ENCODE data around the gene ELF1.

The ELF1 gene

DNA sequence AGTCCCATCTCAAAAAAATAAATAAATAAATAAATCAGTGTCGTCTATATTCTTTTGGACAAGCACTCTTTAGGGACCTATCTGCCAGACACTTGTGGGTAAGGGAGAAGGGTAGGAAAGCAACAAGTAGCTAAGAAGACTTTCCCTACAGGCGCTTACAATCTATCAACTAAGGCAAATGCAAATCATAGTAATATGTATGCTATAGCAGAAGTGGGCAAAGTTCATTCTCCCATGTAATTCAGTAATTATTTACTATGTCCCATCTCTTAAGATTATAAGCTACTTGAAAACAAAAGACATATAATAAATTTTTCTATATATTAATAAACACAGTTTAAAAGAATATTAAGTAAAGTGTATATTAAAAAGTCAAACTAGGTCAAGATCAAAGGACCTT is 16.5 kb downstream of the ELF1 start:
- Histone ChIP-seq H2BK15ac (ENCODE audit: low read depth, poor library complexity, severe bottlenecking) (no peak overlapping the region), H4K8ac (ENCODE audit: low read length) (no peak overlapping the region), H3K27ac (ENCODE audit: low read length, poor library complexity, severe bottlenecking) (no peak overlapping the region), H3K18ac (ENCODE audit: low read depth in 1 of 2, low read length in 2 of 2) (no peak overlapping the region), H2AFZ (ENCODE audit: low read depth, low read length) (no peak overlapping the region), H2BK120ac (ENCODE audit: low read depth, low read length) (no peak overlapping the region), H3K9ac (ENCODE audit: low read length) (no peak overlapping the region), H3K36me3 (ENCODE audit: control insufficient read depth in 1 of 2, insufficient read depth in 2 of 2, low read depth in 1 of 2, low read length in 2 of 2) (peaks cover 0 to 6% of the 10 kb centered on the region in 2 experiments), H3K9me3 (ENCODE audit: control insufficient read depth, low read length) (no peaks in the 10 kb centered on the region), H3K14ac (ENCODE audit: low read length in 2 of 2) (no peak overlapping the region), H4K91ac (ENCODE audit: low read length) (no peak overlapping the region), H3K4me1 (ENCODE audit: control insufficient read depth, insufficient read depth, low read depth, low read length) (no peaks in the 10 kb centered on the region), H3K23ac (ENCODE audit: low read length in 2 of 2) (no peak overlapping the region), H3K79me1 (replicated peaks; ENCODE audit: low read length, poor library complexity, severe bottlenecking) (peaks cover 3% of the 10 kb centered on the region), H3K4me2 (ENCODE audit: low read length, poor library complexity, severe bottlenecking) (no peak overlapping the region), H3K27me3 (ENCODE audit: control insufficient read depth in 1 of 2, insufficient read depth in 1 of 2, low read length in 2 of 2) (no peaks in the 10 kb centered on the region), H2BK5ac (ENCODE audit: low read depth, low read length, poor library complexity, severe bottlenecking) (no peak overlapping the region), H3K4me3 (ENCODE audit: insufficient read depth in 1 of 2, low read depth in 1 of 2, low read length in 2 of 2) (no peak overlapping the region), H2BK12ac (ENCODE audit: low read length in 2 of 2) (no peak overlapping the region), H3K4ac (ENCODE audit: low read depth in 1 of 2, low read length in 2 of 2) (no peak overlapping the region), H2AK5ac (ENCODE audit: low read length, severe bottlenecking) (no peak overlapping the region)
- no peak for DNase-seq
- WGBS, result no CpG with 5 or more reads among the region's 2 CpGs

DNA sequence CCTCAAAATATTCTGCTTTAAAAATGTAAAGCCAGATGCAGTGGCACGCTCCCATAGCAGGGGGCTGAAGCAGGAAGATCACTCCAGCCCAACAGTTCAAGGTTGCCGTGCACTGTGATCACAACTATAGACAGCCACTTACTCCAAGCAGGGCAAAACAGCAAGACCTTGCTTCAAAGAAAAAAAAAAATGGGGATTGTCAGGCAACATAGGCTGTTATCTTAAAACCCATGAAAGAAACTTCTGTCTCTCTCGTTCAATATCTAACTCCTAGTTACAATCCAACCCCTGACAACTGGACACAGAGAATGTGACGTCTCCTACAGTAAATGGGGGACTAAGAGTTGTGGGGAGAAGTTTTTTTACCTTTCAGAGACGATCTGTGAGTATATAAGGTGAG is 17.4 kb downstream of the ELF1 start:
- Histone ChIP-seq H3K4me1 (ENCODE audit: control insufficient read depth, insufficient read depth, low read depth, low read length) (no peaks in the 10 kb centered on the region), H3K4me3 (ENCODE audit: insufficient read depth in 1 of 2, low read depth in 1 of 2, low read length in 2 of 2) (no peak overlapping the region), H3K23ac (ENCODE audit: low read length in 2 of 2) (no peak overlapping the region), H2BK120ac (ENCODE audit: low read depth, low read length) (no peak overlapping the region), H3K4ac (ENCODE audit: low read depth in 1 of 2, low read length in 2 of 2) (no peak overlapping the region), H4K91ac (ENCODE audit: low read length) (no peak overlapping the region), H3K18ac (ENCODE audit: low read depth in 1 of 2, low read length in 2 of 2) (no peak overlapping the region), H3K27me3 (ENCODE audit: control insufficient read depth in 1 of 2, insufficient read depth in 1 of 2, low read length in 2 of 2) (no peaks in the 10 kb centered on the region), H3K36me3 (ENCODE audit: control insufficient read depth in 1 of 2, insufficient read depth in 2 of 2, low read depth in 1 of 2, low read length in 2 of 2) (peaks cover 0 to 10% of the 10 kb centered on the region in 2 experiments), H3K27ac (ENCODE audit: low read length, poor library complexity, severe bottlenecking) (no peak overlapping the region), H2BK5ac (ENCODE audit: low read depth, low read length, poor library complexity, severe bottlenecking) (no peak overlapping the region), H3K79me1 (replicated peaks; ENCODE audit: low read length, poor library complexity, severe bottlenecking) (peaks cover 1% of the 10 kb centered on the region), H2BK15ac (ENCODE audit: low read depth, poor library complexity, severe bottlenecking) (no peak overlapping the region), H3K14ac (ENCODE audit: low read length in 2 of 2) (no peak overlapping the region), H2AK5ac (ENCODE audit: low read length, severe bottlenecking) (no peak overlapping the region), H2BK12ac (ENCODE audit: low read length in 2 of 2) (no peak overlapping the region), H3K9me3 (ENCODE audit: control insufficient read depth, low read length) (no peaks in the 10 kb centered on the region), H3K4me2 (ENCODE audit: low read length, poor library complexity, severe bottlenecking) (no peak overlapping the region), H2AFZ (ENCODE audit: low read depth, low read length) (no peak overlapping the region), H3K9ac (ENCODE audit: low read length) (no peak overlapping the region), H4K8ac (ENCODE audit: low read length) (no peak overlapping the region)
- DNase-seq, result no peak
- 95% methylated on average over 4 of the region's 5 CpGs for WGBS

DNA sequence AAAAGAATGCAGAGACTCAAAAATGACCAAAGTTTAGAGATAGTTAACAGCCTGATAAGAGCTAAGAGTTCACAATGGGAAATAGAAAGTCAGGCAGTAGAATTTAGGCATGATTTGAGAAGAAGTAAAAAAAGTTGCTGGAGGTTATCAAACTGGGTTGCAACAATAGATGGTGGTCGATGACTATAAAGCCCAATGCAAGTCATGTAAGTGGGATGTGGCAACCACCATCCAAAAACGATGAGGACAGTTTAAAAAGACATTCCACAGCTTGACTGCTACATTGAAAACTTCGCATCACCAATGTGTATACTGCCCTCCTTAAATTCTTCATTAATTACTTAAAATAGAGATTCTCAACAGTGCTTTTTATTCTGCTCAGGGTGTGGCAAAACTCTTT is 19.7 kb downstream of the ELF1 start:
- Histone ChIP-seq H3K4me1 (ENCODE audit: control insufficient read depth, insufficient read depth, low read depth, low read length) (no peaks in the 10 kb centered on the region), H3K4me2 (ENCODE audit: low read length, poor library complexity, severe bottlenecking) (no peak overlapping the region), H3K4me3 (ENCODE audit: insufficient read depth in 1 of 2, low read depth in 1 of 2, low read length in 2 of 2) (no peak overlapping the region), H2BK120ac (ENCODE audit: low read depth, low read length) (no peak overlapping the region), H3K9ac (ENCODE audit: low read length) (no peak overlapping the region), H3K36me3 (ENCODE audit: control insufficient read depth in 1 of 2, insufficient read depth in 2 of 2, low read depth in 1 of 2, low read length in 2 of 2) (peaks cover 0 to 18% of the 10 kb centered on the region in 2 experiments), H2AK5ac (ENCODE audit: low read length, severe bottlenecking) (no peak overlapping the region), H2AFZ (ENCODE audit: low read depth, low read length) (no peak overlapping the region), H3K18ac (ENCODE audit: low read depth in 1 of 2, low read length in 2 of 2) (no peak overlapping the region), H3K4ac (ENCODE audit: low read depth in 1 of 2, low read length in 2 of 2) (no peak overlapping the region), H3K14ac (ENCODE audit: low read length in 2 of 2) (no peak overlapping the region), H4K91ac (ENCODE audit: low read length) (no peak overlapping the region), H3K27ac (ENCODE audit: low read length, poor library complexity, severe bottlenecking) (no peak overlapping the region), H3K79me1 (replicated peaks; ENCODE audit: low read length, poor library complexity, severe bottlenecking) (peaks cover 1% of the 10 kb centered on the region), H3K27me3 (ENCODE audit: control insufficient read depth in 1 of 2, insufficient read depth in 1 of 2, low read length in 2 of 2) (no peaks in the 10 kb centered on the region), H2BK15ac (ENCODE audit: low read depth, poor library complexity, severe bottlenecking) (no peak overlapping the region), H2BK5ac (ENCODE audit: low read depth, low read length, poor library complexity, severe bottlenecking) (no peak overlapping the region), H4K8ac (ENCODE audit: low read length) (no peak overlapping the region), H2BK12ac (ENCODE audit: low read length in 2 of 2) (no peak overlapping the region), H3K23ac (ENCODE audit: low read length in 2 of 2) (no peak overlapping the region), H3K9me3 (ENCODE audit: control insufficient read depth, low read length) (no peaks in the 10 kb centered on the region)
- 88% methylated on average over 3 of the region's 3 CpGs for WGBS
- no peak for DNase-seq

DNA sequence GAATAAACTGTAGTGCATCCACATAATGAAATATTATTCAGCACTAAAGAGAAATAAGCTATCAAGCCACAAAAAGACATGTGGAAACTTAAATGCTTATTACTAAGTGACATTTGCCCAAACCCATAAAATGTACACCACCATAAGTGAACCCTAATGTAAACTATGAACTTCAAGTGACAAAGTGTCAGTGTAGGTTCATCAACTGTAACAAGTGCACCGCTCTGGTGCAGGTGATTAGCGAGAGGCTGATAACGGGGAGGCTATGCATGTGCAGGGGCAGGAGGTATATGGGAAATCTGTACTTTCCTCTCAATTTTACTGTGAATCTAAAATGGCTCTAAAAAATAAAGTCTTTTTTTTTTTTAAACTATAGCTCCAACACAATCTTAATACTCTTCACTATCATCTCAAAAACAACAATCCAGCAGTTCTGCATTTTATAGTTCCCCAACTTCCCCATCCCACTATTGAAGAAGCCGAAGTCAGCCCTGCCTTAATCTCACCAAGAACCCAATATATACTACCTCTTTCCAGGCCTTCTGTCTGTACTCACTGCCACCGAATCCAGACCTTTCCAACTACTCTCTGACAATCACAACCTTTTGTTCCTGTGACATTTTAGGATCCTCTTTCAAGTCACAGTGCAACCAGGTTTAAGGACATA is 22.6 kb downstream of the ELF1 start:
- Histone ChIP-seq H2BK5ac (ENCODE audit: low read depth, low read length, poor library complexity, severe bottlenecking) (no peak overlapping the region), H3K4me1 (ENCODE audit: control insufficient read depth, insufficient read depth, low read depth, low read length) (peaks cover 3% of the 10 kb centered on the region), H2BK15ac (ENCODE audit: low read depth, poor library complexity, severe bottlenecking) (no peak overlapping the region), H2BK12ac (ENCODE audit: low read length in 2 of 2) (no peak overlapping the region), H3K79me1 (replicated peaks; ENCODE audit: low read length, poor library complexity, severe bottlenecking) (peaks cover 9% of the 10 kb centered on the region), H3K18ac (ENCODE audit: low read depth in 1 of 2, low read length in 2 of 2) (no peak overlapping the region), H3K4ac (ENCODE audit: low read depth in 1 of 2, low read length in 2 of 2) (no peak overlapping the region), H2BK120ac (ENCODE audit: low read depth, low read length) (no peak overlapping the region), H3K27ac (ENCODE audit: low read length, poor library complexity, severe bottlenecking) (no peak overlapping the region), H4K8ac (ENCODE audit: low read length) (no peak overlapping the region), H3K4me3 (ENCODE audit: insufficient read depth in 1 of 2, low read depth in 1 of 2, low read length in 2 of 2) (no peak overlapping the region), H3K9ac (ENCODE audit: low read length) (no peak overlapping the region), H3K23ac (ENCODE audit: low read length in 2 of 2) (no peak overlapping the region), H2AK5ac (ENCODE audit: low read length, severe bottlenecking) (no peak overlapping the region), H3K14ac (ENCODE audit: low read length in 2 of 2) (no peak overlapping the region), H4K91ac (ENCODE audit: low read length) (no peak overlapping the region), H3K4me2 (ENCODE audit: low read length, poor library complexity, severe bottlenecking) (no peak overlapping the region), H2AFZ (ENCODE audit: low read depth, low read length) (no peak overlapping the region), H3K27me3 (ENCODE audit: control insufficient read depth in 1 of 2, insufficient read depth in 1 of 2, low read length in 2 of 2) (no peaks in the 10 kb centered on the region), H3K9me3 (ENCODE audit: control insufficient read depth, low read length) (no peaks in the 10 kb centered on the region), H3K36me3 (ENCODE audit: control insufficient read depth in 1 of 2, insufficient read depth in 2 of 2, low read depth in 1 of 2, low read length in 2 of 2) (peaks cover 0 to 18% of the 10 kb centered on the region in 2 experiments)
- no peak for DNase-seq
- 98% methylated on average over 5 of the region's 5 CpGs for WGBS
